ENCODE measurements around the gene CSNK1G1.
"Not testable (repeated sequence)": the region's sequence is repeated elsewhere in the genome, so short reads cannot be mapped to it uniquely, and the experiment has no call there.

CSNK1G1 gene

GRCh38 chr15:64348455-64348854 is 7.5 kb downstream of the CSNK1G1 start:
- DNase-seq (ENCODE audit: low spot score): no peak

GRCh38 chr15:64346242-64346641 is 9.7 kb downstream of the CSNK1G1 start:
- H3K4me3 ChIP-seq; H3K27ac ChIP-seq; DNase-seq (ENCODE audit: low spot score): not testable (repeated sequence)

More at GRCh38 chr15:64348455-64348854, 7.5 kb downstream of the CSNK1G1 start:
- Histone ChIP-seq H3K27ac (no peak overlapping the region), H3K4me3 (no peak overlapping the region)
- no peak for TF ChIP-seq CTCF (IDR thresholded peaks at IDR 0.05)

- DNase-seq (ENCODE audit: low spot score): no peak
- TF ChIP-seq CTCF (IDR thresholded peaks at IDR 0.05): no peak
- no peak overlapping the region for H3K4me3 ChIP-seq
- no peak overlapping the region for H3K27ac ChIP-seq
These were observed 11.2 kb downstream of the CSNK1G1 start for GRCh38 chr15:64344651-64345294.

- Histone ChIP-seq H3K27ac (no peak overlapping the region), H3K4me3 (no peak overlapping the region)
- no peak for TF ChIP-seq CTCF (IDR thresholded peaks at IDR 0.05)
- DNase-seq (ENCODE audit: low spot score): no peak
These were observed 12.1 kb downstream of the CSNK1G1 start for GRCh38 chr15:64343841-64344240.

GRCh38 chr15:64343222-64343621 is 12.8 kb downstream of the CSNK1G1 start:
- no peak for DNase-seq (ENCODE audit: low spot score)
- TF ChIP-seq CTCF (IDR thresholded peaks at IDR 0.05): no peak
- Histone ChIP-seq H3K27ac (no peak overlapping the region), H3K4me3 (no peak overlapping the region)

GRCh38 chr15:64341961-64342360 is 14.0 kb downstream of the CSNK1G1 start:
- no peak for TF ChIP-seq CTCF (IDR thresholded peaks at IDR 0.05)
- Histone ChIP-seq H3K27ac (no peak overlapping the region), H3K4me3 (no peak overlapping the region)
- no peak for DNase-seq (ENCODE audit: low spot score)

- no peak for DNase-seq (ENCODE audit: low spot score)
- H3K4me3 ChIP-seq: no peak overlapping the region
- TF ChIP-seq CTCF (IDR thresholded peaks at IDR 0.05): no peak
- H3K27ac ChIP-seq: no peak overlapping the region
These were observed 15.6 kb downstream of the CSNK1G1 start for GRCh38 chr15:64340355-64340754.

Measured in coronary artery (tissue), 2 donors.